Measurements from ENCODE around the gene DISP2. TPM values are rescaled to one million over a fixed set of nuclear protein-coding genes. Genes with fewer than 3 reads are reported as not detected.

The DISP2 gene
- total RNA-seq, 1 experiment from 2014 or later, result 0.62 TPM

GRCh38 chr15:40425681-40426080 lies 67.7 kb downstream of the DISP2 start:
- Histone ChIP-seq H3K4me3 (ENCODE audit: low read depth, low read length, poor library complexity, severe bottlenecking) (no peak overlapping the region), H3K9me3 (ENCODE audit: low read depth, low read length, poor library complexity, severe bottlenecking) (no peaks in the 10 kb centered on the region), H3K36me3 (ENCODE audit: insufficient read depth, low read length, poor library complexity, severe bottlenecking) (no peaks in the 10 kb centered on the region), H3K27me3 (replicated peaks; ENCODE audit: insufficient read depth, low read depth, low read length, poor library complexity) (no peaks in the 10 kb centered on the region), H3K27ac (ENCODE audit: low read depth, low read length, poor library complexity, severe bottlenecking) (no peak overlapping the region), H3K4me1 (ENCODE audit: insufficient read depth, low read length, poor library complexity, severe bottlenecking) (peaks cover 16% of the 10 kb centered on the region)
- intact Hi-C loops (cut with micrococcal nuclease; ENCODE audit: unreplicated experiment), result loop anchor here (10.0 kb wide), 1 partner anchor 381 kb away; no protein-coding TSS in a partner anchor
- CTCF ChIA-PET, result no interaction called here
- BruUV-seq (replicated peaks), result no TSS peak
- no peak for DNase-seq (ENCODE audit: low spot score)
- POLR2A ChIA-PET (ENCODE audit: low non-redundant PET), result no interaction called here
- no peak for TF ChIP-seq CTCF (conservative IDR thresholded peaks at IDR 0.05; ENCODE audit: low read depth, low read length)
- no peak for TF ChIP-seq EZH2 (IDR thresholded peaks at IDR 0.05; ENCODE audit: borderline replicate concordance, low read depth, low read length, poor library complexity, severe bottlenecking)

- TF ChIP-seq CTCF (conservative IDR thresholded peaks at IDR 0.05; ENCODE audit: low read depth, low read length) (no peak), EZH2 (IDR thresholded peaks at IDR 0.05; ENCODE audit: borderline replicate concordance, low read depth, low read length, poor library complexity, severe bottlenecking) (no peak)
- Histone ChIP-seq H3K36me3 (ENCODE audit: insufficient read depth, low read length, poor library complexity, severe bottlenecking) (no peaks in the 10 kb centered on the region), H3K9me3 (ENCODE audit: low read depth, low read length, poor library complexity, severe bottlenecking) (no peaks in the 10 kb centered on the region), H3K27me3 (replicated peaks; ENCODE audit: insufficient read depth, low read depth, low read length, poor library complexity) (no peaks in the 10 kb centered on the region), H3K4me3 (ENCODE audit: low read depth, low read length, poor library complexity, severe bottlenecking) (no peak overlapping the region), H3K4me1 (ENCODE audit: insufficient read depth, low read length, poor library complexity, severe bottlenecking) (peaks cover 17% of the 10 kb centered on the region), H3K27ac (ENCODE audit: low read depth, low read length, poor library complexity, severe bottlenecking) (no peak overlapping the region)
- no TSS peak for BruUV-seq (replicated peaks)
- intact Hi-C loops (cut with micrococcal nuclease; ENCODE audit: unreplicated experiment), result loop anchor here (10.0 kb wide), 1 partner anchor 382 kb away; no protein-coding TSS in a partner anchor
- ChIA-PET POLR2A (ENCODE audit: low non-redundant PET) (no interaction called here), CTCF (no interaction called here)
- no peak for DNase-seq (ENCODE audit: low spot score)
Measured at GRCh38 chr15:40427188-40427587, 69.2 kb downstream of the DISP2 start.

GRCh38 chr15:40428185-40428584 lies 70.2 kb downstream of the DISP2 start:
- TF ChIP-seq CTCF (conservative IDR thresholded peaks at IDR 0.05; ENCODE audit: low read depth, low read length), result no peak
- no peak for TF ChIP-seq EZH2 (IDR thresholded peaks at IDR 0.05; ENCODE audit: borderline replicate concordance, low read depth, low read length, poor library complexity, severe bottlenecking)
- Histone ChIP-seq H3K27me3 (replicated peaks; ENCODE audit: insufficient read depth, low read depth, low read length, poor library complexity) (no peaks in the 10 kb centered on the region), H3K4me1 (ENCODE audit: insufficient read depth, low read length, poor library complexity, severe bottlenecking) (peaks cover 17% of the 10 kb centered on the region), H3K36me3 (ENCODE audit: insufficient read depth, low read length, poor library complexity, severe bottlenecking) (no peaks in the 10 kb centered on the region), H3K4me3 (ENCODE audit: low read depth, low read length, poor library complexity, severe bottlenecking) (no peak overlapping the region), H3K27ac (ENCODE audit: low read depth, low read length, poor library complexity, severe bottlenecking) (no peak overlapping the region), H3K9me3 (ENCODE audit: low read depth, low read length, poor library complexity, severe bottlenecking) (no peaks in the 10 kb centered on the region)
- intact Hi-C loops (cut with micrococcal nuclease; ENCODE audit: unreplicated experiment), result loop anchor here (10.0 kb wide), 1 partner anchor 383 kb away; no protein-coding TSS in a partner anchor
- BruUV-seq (replicated peaks), result no TSS peak
- ChIA-PET CTCF (no interaction called here), POLR2A (ENCODE audit: low non-redundant PET) (no interaction called here)
- DNase-seq (ENCODE audit: low spot score), result no peak

Other genes with a start within 250 kb of the DISP2 start
- 18.5 and 29.9 TPM in 2 replicates for gene BMF, start 249.3 kb upstream of the DISP2 start, total RNA-seq (2021)
- gene BUB1B, start 197.2 kb upstream of the DISP2 start, total RNA-seq (2021), result 190 and 196 TPM in 2 replicates
- 0.84 and 1.5 TPM in 2 replicates for gene PAK6, start 119.2 kb upstream of the DISP2 start, total RNA-seq (2021)
- 2.5 TPM in 2 replicates for gene ANKRD63, start 75.2 kb upstream of the DISP2 start, total RNA-seq (2021)
- gene PLCB2, start 50.3 kb upstream of the DISP2 start, total RNA-seq (2021), result 5.6 and 6.6 TPM in 2 replicates
- 14.5 and 15.6 TPM in 2 replicates for gene INAFM2, start 34.5 kb upstream of the DISP2 start, total RNA-seq (2021)
- 8.6 and 8.9 TPM in 2 replicates for gene CCDC9B, start 17.3 kb upstream of the DISP2 start, total RNA-seq (2021)
- gene PHGR1, start 7.2 kb upstream of the DISP2 start, total RNA-seq (2021), result not detected in 2 replicates
- gene KNSTRN, start 24.5 kb downstream of the DISP2 start, total RNA-seq (2021), result 115 and 121 TPM in 2 replicates
- gene IVD, start 47.6 kb downstream of the DISP2 start, total RNA-seq (2021), result 51.8 and 62.0 TPM in 2 replicates
- 32.7 and 33.5 TPM in 2 replicates for gene BAHD1, start 82.7 kb downstream of the DISP2 start, total RNA-seq (2021)
- 14.3 and 17.6 TPM in 2 replicates for gene CHST14, start 112.8 kb downstream of the DISP2 start, total RNA-seq (2021)
- 10.4 and 11.7 TPM in 2 replicates for gene CCDC32, start 206.8 kb downstream of the DISP2 start, total RNA-seq (2021)
- 17.0 and 18.1 TPM in 2 replicates for gene RPUSD2, start 211.1 kb downstream of the DISP2 start, total RNA-seq (2021)
- gene KNL1, start 236.0 kb downstream of the DISP2 start, total RNA-seq (2021), result 36.7 and 40.3 TPM in 2 replicates

Measured in A673 (cell line).